ENCODE data around the gene C16orf86.

- TF ChIP-seq POLR2A (IDR thresholded peaks at IDR 0.05; ENCODE audit: low read length) = no peak
- TF ChIP-seq GATA1 (IDR thresholded peaks at IDR 0.05; ENCODE audit: low read depth, low read length) = no peak
Measured at GRCh38 chr16:67657017-67657608, 9.5 kb upstream of the C16orf86 start.

Measured in erythroblast (primary cell).